Lung microvascular endothelial cell (primary cell): ENCODE measurements around the gene MAJIN. TPM values are rescaled to one million over a fixed set of nuclear protein-coding genes. Genes with fewer than 3 reads are reported as not detected.
A peak's percentile ranks its signal among the peaks of the same experiment; 100 is the strongest.

ENCODE experiments used
- DNase-seq, 2 donors: peaks; one replicate each; pipeline versions ENCODE4 v3.0.0 to v3.0.0-alpha.2; 2010; ENCODE audit warnings: low read depth in 2 of 2
- total RNA-seq: library from RNA; depleted of rRNA; stranded (reverse); fragments of >200 nt; gene quantifications from 2 replicates; pipeline ENCODE4 v1.2.1, GENCODE V29; 2014

The MAJIN gene
- total RNA-seq, 1 donor from 2014 or later = not detected

- no peak for DNase-seq
Observed at GRCh38 chr11:64893194-64894069, 78.5 kb downstream of the MAJIN start.

- DNase-seq = no peak
Observed at GRCh38 chr11:64892838-64893193, 79.1 kb downstream of the MAJIN start.

GRCh38 chr11:64892411-64892831 lies 79.5 kb downstream of the MAJIN start:
- peak in 1 of 2 donors; percentile 29 for DNase-seq

DNA sequence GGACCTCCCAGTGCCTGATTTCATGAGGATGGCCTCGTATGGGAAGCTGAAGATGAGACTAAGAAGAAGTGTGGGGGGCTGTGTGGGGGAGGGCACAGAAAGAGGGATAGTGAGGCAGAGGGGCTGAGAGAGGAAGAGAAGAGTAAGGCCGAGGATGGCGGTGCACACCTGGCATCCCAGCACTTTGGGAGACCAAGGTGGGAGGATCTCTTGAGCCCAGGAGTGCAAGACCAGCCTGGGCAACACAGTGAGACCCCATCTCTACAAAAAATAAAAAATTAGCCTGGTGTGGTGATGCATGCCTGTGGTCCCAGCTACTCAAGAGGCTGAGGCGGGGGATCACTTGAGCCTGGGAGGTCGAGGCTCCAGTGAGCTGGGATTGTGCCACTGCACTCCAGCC lies 80.0 kb downstream of the MAJIN start:
- DNase-seq = no peak

DNA sequence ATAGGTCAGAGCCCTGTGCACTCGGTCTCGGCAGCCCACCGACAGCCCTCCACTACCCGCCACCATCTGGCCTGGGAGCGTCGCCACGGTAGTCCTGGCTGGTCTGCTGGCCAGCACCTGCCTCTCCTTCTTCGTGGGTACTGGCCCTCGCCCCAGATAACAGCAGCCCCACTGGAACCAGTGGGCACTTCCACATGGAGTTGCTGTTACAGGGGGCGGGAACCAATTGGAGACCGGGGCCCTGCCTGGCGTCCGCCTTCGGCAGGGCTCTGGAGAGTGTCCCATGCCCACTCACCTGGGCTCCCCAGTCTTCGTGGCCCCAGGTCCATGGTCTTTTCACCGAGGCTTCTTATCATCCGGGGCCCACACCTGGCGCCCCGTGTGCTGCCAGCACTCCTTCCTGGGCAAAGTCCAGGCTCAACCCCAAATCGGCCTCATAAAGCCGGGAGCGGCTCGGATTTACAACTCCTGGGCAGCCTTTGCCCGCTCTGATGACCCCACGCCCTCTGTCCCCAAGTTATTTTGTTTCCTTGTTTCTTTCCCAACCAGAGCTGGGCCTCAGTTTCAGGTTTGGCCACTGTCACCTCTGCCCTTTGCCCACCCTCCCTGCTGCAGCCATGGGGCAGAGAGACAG lies 80.6 kb downstream of the MAJIN start:
- no peak for DNase-seq

DNA sequence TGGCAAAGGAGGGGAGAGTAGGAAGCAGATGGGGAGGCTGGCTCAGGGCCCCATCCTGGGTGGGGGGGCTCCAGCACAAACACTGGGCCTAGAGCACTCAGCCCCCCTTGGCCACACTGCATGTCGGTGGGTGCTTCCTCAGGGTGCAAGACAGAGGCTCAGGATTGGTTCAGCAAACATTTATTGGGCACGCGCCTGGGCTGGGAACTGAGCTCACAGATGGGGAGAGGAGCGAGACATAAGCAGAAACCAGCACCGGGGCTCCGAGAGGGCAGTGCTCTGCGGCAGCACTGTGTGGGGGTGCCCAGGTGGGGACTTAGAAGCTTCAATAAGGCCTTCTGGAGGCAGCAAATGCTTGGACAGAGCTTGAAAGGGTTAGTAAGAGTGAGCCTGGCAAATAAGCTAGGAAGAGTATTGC lies 81.4 kb downstream of the MAJIN start:
- DNase-seq = no peak

- DNase-seq = no peak
Observed at GRCh38 chr11:64888729-64889511, 83.0 kb downstream of the MAJIN start.

DNA sequence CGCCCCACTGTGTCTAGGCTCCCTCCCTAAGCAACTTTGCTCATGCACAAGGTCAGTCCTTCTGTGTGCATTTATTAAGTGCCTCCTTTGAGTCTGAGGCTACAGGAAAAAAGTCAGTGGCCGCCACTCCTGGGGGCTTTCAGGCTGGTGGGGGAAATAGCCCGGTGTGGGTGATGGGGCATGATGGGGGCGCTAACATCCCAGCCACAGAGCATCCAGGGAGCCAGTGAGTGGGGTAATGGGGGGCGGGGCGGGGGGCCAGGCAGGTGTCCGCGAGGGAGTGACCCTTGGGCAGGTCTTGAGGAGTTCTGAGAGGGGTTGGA lies 83.5 kb downstream of the MAJIN start:
- DNase-seq = no peak

Other genes with a start within 250 kb of the MAJIN start
- under 0.01 TPM in 1 of 2 replicates, not detected in the other for gene NRXN2, start 248.9 kb downstream of the MAJIN start, total RNA-seq
- gene RASGRP2, start 228.0 kb downstream of the MAJIN start, total RNA-seq = 1.3 and 4.4 TPM in 2 replicates
- under 0.01 and 0.20 TPM in 2 replicates for gene PYGM, start 212.1 kb downstream of the MAJIN start, total RNA-seq
- 43.6 and 63.7 TPM in 2 replicates for gene SF1, start 193.6 kb downstream of the MAJIN start, total RNA-seq
- 34.9 and 51.0 TPM in 2 replicates for gene MAP4K2, start 168.9 kb downstream of the MAJIN start, total RNA-seq
- 10.5 and 12.5 TPM in 2 replicates for gene MEN1, start 161.6 kb downstream of the MAJIN start, total RNA-seq
- gene CDC42BPG, start 127.5 kb downstream of the MAJIN start, total RNA-seq = 0.22 and 0.79 TPM in 2 replicates
- gene EHD1, start 93.5 kb downstream of the MAJIN start, total RNA-seq = 27.6 and 33.6 TPM in 2 replicates
- 7.6 and 12.1 TPM in 2 replicates for gene ATG2A, start 54.9 kb downstream of the MAJIN start, total RNA-seq
- 5.0 and 11.5 TPM in 2 replicates for gene PPP2R5B, start 47.4 kb downstream of the MAJIN start, total RNA-seq
- not detected in 2 replicates for gene GPHA2, start 36.2 kb downstream of the MAJIN start, total RNA-seq
- 0.20 and 0.44 TPM in 2 replicates for gene BATF2, start 24.9 kb upstream of the MAJIN start, total RNA-seq
- 95.2 and 145 TPM in 2 replicates for gene ARL2, start 42.1 kb upstream of the MAJIN start, total RNA-seq
- gene SNX15, start 55.3 kb upstream of the MAJIN start, total RNA-seq = 6.8 and 10.7 TPM in 2 replicates
- gene SAC3D1, start 69.1 kb upstream of the MAJIN start, total RNA-seq = 6.8 and 7.5 TPM in 2 replicates
- gene NAALADL1, start 86.4 kb upstream of the MAJIN start, total RNA-seq = 9.8 and 12.3 TPM in 2 replicates
- gene CDCA5, start 111.9 kb upstream of the MAJIN start, total RNA-seq = 2.0 and 3.9 TPM in 2 replicates
- 20.5 and 24.0 TPM in 2 replicates for gene ZFPL1, start 112.1 kb upstream of the MAJIN start, total RNA-seq
- gene VPS51, start 124.1 kb upstream of the MAJIN start, total RNA-seq = 154 and 265 TPM in 2 replicates
- gene TM7SF2, start 139.8 kb upstream of the MAJIN start, total RNA-seq = 15.3 and 21.4 TPM in 2 replicates
- 4.6 and 9.7 TPM in 2 replicates for gene ZNHIT2, start 145.6 kb upstream of the MAJIN start, total RNA-seq
- 355 and 442 TPM in 2 replicates for gene FAU, start 150.0 kb upstream of the MAJIN start, total RNA-seq
- gene MRPL49, start 150.2 kb upstream of the MAJIN start, total RNA-seq = 39.2 and 41.3 TPM in 2 replicates
- gene SYVN1, start 162.4 kb upstream of the MAJIN start, total RNA-seq = 4.1 and 10.1 TPM in 2 replicates
- not detected in 2 replicates for gene SPDYC, start 198.1 kb upstream of the MAJIN start, total RNA-seq
- gene CAPN1, start 209.8 kb upstream of the MAJIN start, total RNA-seq = 60.9 and 80.2 TPM in 2 replicates